ENCODE data around the gene ARHGAP36.

The ARHGAP36 gene

GRCh38 chrX:131058136-131058868 lies at the start of gene ARHGAP36:
TSS of gene ARHGAP36 (plus strand) at chrX:131058346. CDS start at chrX:131081666, 23,320 bp downstream.
- DNase-seq = no peak

GRCh38 chrX:131010186-131010585 lies 48.0 kb upstream of the ARHGAP36 start:
- no peak for DNase-seq

GRCh38 chrX:131025336-131025735 lies 32.8 kb upstream of the ARHGAP36 start:
- DNase-seq = no peak

GRCh38 chrX:131032354-131033230 lies 25.6 kb upstream of the ARHGAP36 start:
- no peak for DNase-seq

- DNase-seq = no peak
Observed at GRCh38 chrX:131034063-131034462, 24.1 kb upstream of the ARHGAP36 start.

GRCh38 chrX:131040781-131041180 lies 17.4 kb upstream of the ARHGAP36 start:
- DNase-seq = no peak

- no peak for DNase-seq
Observed at GRCh38 chrX:131041667-131042066, 16.5 kb upstream of the ARHGAP36 start.

- no peak for DNase-seq
Observed at GRCh38 chrX:131045726-131046125, 12.4 kb upstream of the ARHGAP36 start.

- DNase-seq = no peak
Observed at GRCh38 chrX:131046596-131046995, 11.6 kb upstream of the ARHGAP36 start.

- no peak for DNase-seq
Observed at GRCh38 chrX:131047180-131047579, 11.0 kb upstream of the ARHGAP36 start.

GRCh38 chrX:131053076-131053475 lies 5.1 kb upstream of the ARHGAP36 start:
- no peak for DNase-seq

- no peak for DNase-seq
Observed at GRCh38 chrX:131054906-131055305, 3.2 kb upstream of the ARHGAP36 start.

- DNase-seq = no peak
Observed at GRCh38 chrX:131057706-131058105, 440 bp upstream of the ARHGAP36 start.

GRCh38 chrX:131059246-131059645 lies 1.1 kb downstream of the ARHGAP36 start:
- DNase-seq = no peak

GRCh38 chrX:131060147-131060546 lies 2.0 kb downstream of the ARHGAP36 start:
- DNase-seq = no peak

GRCh38 chrX:131061306-131061705 lies 3.2 kb downstream of the ARHGAP36 start:
- DNase-seq = no peak

GRCh38 chrX:131063613-131064012 lies 5.5 kb downstream of the ARHGAP36 start:
- DNase-seq = no peak

- DNase-seq = no peak
Observed at GRCh38 chrX:131066237-131066636, 8.1 kb downstream of the ARHGAP36 start.

GRCh38 chrX:131067216-131067615 lies 9.1 kb downstream of the ARHGAP36 start:
- DNase-seq = no peak

- no peak for DNase-seq
Observed at GRCh38 chrX:131067846-131068745, 9.9 kb downstream of the ARHGAP36 start.

GRCh38 chrX:131068945-131069719 lies 11.0 kb downstream of the ARHGAP36 start:
- peak in 1 of 2 experiments; percentile 20 for DNase-seq
